HCT116 (cell line): ENCODE measurements around the gene ICOS. TPM values are rescaled to one million over a fixed set of nuclear protein-coding genes. Genes with fewer than 3 reads are reported as not detected.

Source experiments
- ATAC-seq: fragments of 200-7000 bp; cut with Tn5 transposase; 2 replicates; pipeline ENCODE4 v1.9.1; 2020; ENCODE audit warnings: mild to moderate bottlenecking, moderate library complexity
- BruUV-seq: library from RNA; stranded (reverse); fragments of 400-500 nt; replicated peaks from 2 replicates; lab custom pipeline; 2021; lab: Mats Ljungman, UMichigan
- CTCF ChIA-PET: fragments of 300-600 bp; sonication (Branson Sonifier 250); formaldehyde crosslinking; loops from one replicate; lab custom pipeline; 2021; ENCODE audit warnings: antibody characterized with exemption; lab: Charles Lee
- POLR2A ChIA-PET: fragments of 300-600, 350-600 bp; sonication (Branson Sonifier 250); formaldehyde crosslinking; loops from one replicate; lab custom pipeline; 2021; ENCODE audit warnings: antibody characterized with exemption; lab: Charles Lee
- RAD21 ChIA-PET, 2 experiments: fragments of 300-600 bp; sonication (Branson Sonifier 250); formaldehyde crosslinking; loops; one replicate each; lab custom pipeline; 2023; ENCODE audit warnings: low total read pairs in 2 of 2; ENCODE audit not compliant: uncharacterized antibody in 2 of 2, unreplicated experiment in 2 of 2, low non-redundant PET in 1 of 2; lab: Charles Lee
- DNase-seq: peaks from one replicate; pipeline ENCODE4 v3.0.0-alpha.2; 2010; ENCODE audit warnings: low read depth, low spot score
- H2AFZ ChIP-seq: fragments of 200-600 bp; shearing (Covaris generic), sonication (generic); 2 replicates; pipeline ENCODE4 v1.6.1; 2017; ENCODE audit warnings: low read depth, mixed run types, mixed read lengths, antibody characterized with exemption, low read length; ENCODE audit not compliant: poor library complexity, severe bottlenecking
- H3K27ac ChIP-seq: 2 replicates; pipeline ENCODE4 v1.5.1; 2012; ENCODE audit warnings: low read depth, low read length
- H3K27me3 ChIP-seq: fragments of 200-600 bp; sonication (generic); 2 replicates; pipeline ENCODE4 v1.6.1; 2016; ENCODE audit warnings: mixed run types, low read length, mixed read lengths; ENCODE audit not compliant: insufficient read depth
- H3K36me3 ChIP-seq, 2 experiments: fragments of 200-500 bp in 1 of 2; fragments of 200-600 bp in 1 of 2; sonication (Bioruptor generic) in 1 of 2; sonication (generic) in 1 of 2; 2 replicates each; pipeline versions ENCODE4 v1.5.1 to v1.6.1; 2014 to 2016; ENCODE audit warnings: low read length in 2 of 2, inconsistent platforms in 1 of 2, mixed read lengths in 1 of 2, mixed run types in 1 of 2; ENCODE audit not compliant: insufficient read depth in 2 of 2, control insufficient read depth in 1 of 2
- H3K4me1 ChIP-seq, 2 experiments: fragments of 200-600 bp in 1 of 2; sonication (generic) in 1 of 2; 2 replicates each; pipeline versions ENCODE4 v1.5.1 to v1.6.1; 2012 to 2017; ENCODE audit warnings: low read length in 2 of 2, inconsistent platforms in 1 of 2, mild to moderate bottlenecking in 1 of 2, mixed read lengths in 1 of 2, mixed run types in 1 of 2, moderate library complexity in 1 of 2; ENCODE audit not compliant: insufficient read depth in 2 of 2, control insufficient read depth in 1 of 2
- H3K4me2 ChIP-seq: fragments of 200-600 bp; sonication (generic); 2 replicates; pipeline ENCODE4 v1.6.1; 2017; ENCODE audit warnings: mixed run types, low read length, mixed read lengths
- H3K4me3 ChIP-seq, 2 experiments: fragments of 200-600 bp in 1 of 2; sonication (generic) in 1 of 2; replicated peaks in 1 of 2; 2 replicates each; pipeline ENCODE4 v1.5.1; 2011 to 2016; ENCODE audit warnings: low read length in 2 of 2, control low read depth in 1 of 2, low read depth in 1 of 2, mild to moderate bottlenecking in 1 of 2, mixed read lengths in 1 of 2, mixed run types in 1 of 2
- H3K79me2 ChIP-seq: fragments of 200-600 bp; sonication (generic); 2 replicates; pipeline ENCODE4 v1.6.1; 2017; ENCODE audit warnings: mild to moderate bottlenecking, mixed run types, low read length, moderate library complexity, mixed read lengths; ENCODE audit not compliant: insufficient read depth
- H3K9ac ChIP-seq: fragments of 200-600 bp; sonication (generic); 2 replicates; pipeline ENCODE4 v1.6.1; 2016; ENCODE audit warnings: low read length, mixed read lengths
- H3K9me2 ChIP-seq: fragments of 200-600 bp; sonication (generic), shearing (Covaris generic); 2 replicates; pipeline ENCODE4 v1.6.1; 2017; ENCODE audit warnings: mixed run types, mild to moderate bottlenecking, moderate library complexity; ENCODE audit not compliant: insufficient read depth
- H3K9me3 ChIP-seq, 2 experiments: fragments of 200-500 bp in 1 of 2; fragments of 200-600 bp in 1 of 2; sonication (Bioruptor generic) in 1 of 2; sonication (generic) in 1 of 2; 2 replicates each; pipeline ENCODE4 v1.6.1; 2014 to 2017; ENCODE audit warnings: low read length in 2 of 2, mixed read lengths in 2 of 2, inconsistent platforms in 1 of 2, low read depth in 1 of 2, mild to moderate bottlenecking in 1 of 2, mixed run types in 1 of 2, moderate library complexity in 1 of 2; ENCODE audit not compliant: control insufficient read depth in 1 of 2, insufficient read depth in 1 of 2
- H4K20me1 ChIP-seq: fragments of 200-600 bp; sonication (generic), shearing (Covaris generic); 2 replicates; pipeline ENCODE4 v1.6.1; 2017; ENCODE audit warnings: mixed run types, mild to moderate bottlenecking, moderate library complexity; ENCODE audit not compliant: insufficient read depth
- EZH2 ChIP-seq: fragments of 200-600 bp; sonication (generic); IDR thresholded peaks from 2 replicates; pipeline ENCODE4 v1.6.1; 2017; ENCODE audit warnings: antibody characterized with exemption, mixed run types
- JUND ChIP-seq: IDR thresholded peaks from 2 replicates; pipeline ENCODE4 v1.6.1; 2012
- MAX ChIP-seq: IDR thresholded peaks from 2 replicates; pipeline ENCODE4 v1.6.1; 2012
- POLR2A ChIP-seq: IDR thresholded peaks from 2 replicates; pipeline ENCODE4 v1.7.0; 2011; ENCODE audit warnings: borderline replicate concordance; ENCODE audit not compliant: insufficient read depth, insufficient read length; ENCODE audit errors: extremely low read depth
- POLR2AphosphoS5 ChIP-seq: IDR thresholded peaks from 2 replicates; pipeline ENCODE4 v1.6.1; 2011; ENCODE audit warnings: mild to moderate bottlenecking, low read depth, low read length, moderate library complexity
- REST ChIP-seq: IDR thresholded peaks from 2 replicates; pipeline ENCODE4 v1.6.1; 2012; ENCODE audit warnings: low read depth
- SIN3A ChIP-seq: IDR thresholded peaks from 2 replicates; pipeline ENCODE4 v1.6.1; 2012; ENCODE audit warnings: low read depth
- TCF7L2 ChIP-seq: IDR thresholded peaks from 2 replicates; pipeline ENCODE4 v1.7.0; 2011; ENCODE audit warnings: borderline replicate concordance, inconsistent platforms; ENCODE audit not compliant: insufficient read depth, insufficient read length; ENCODE audit errors: extremely low read depth
- YY1 ChIP-seq: IDR thresholded peaks from 2 replicates; pipeline ENCODE4 v1.6.1; 2011; ENCODE audit warnings: low read length, low read depth, moderate library complexity, mild to moderate bottlenecking; ENCODE audit not compliant: insufficient replicate concordance; ENCODE audit errors: extremely low read depth
- ZFX ChIP-seq: fragments of 450-650 bp; IDR thresholded peaks from 2 replicates; pipeline ENCODE4 v1.6.1; 2017
- ZNF274 ChIP-seq: fragments of 200-500 bp; sonication (Bioruptor generic); IDR thresholded peaks from 2 replicates; pipeline ENCODE4 v1.6.1; 2014; ENCODE audit warnings: mild to moderate bottlenecking, low read depth, low read length, inconsistent platforms
- intact Hi-C: fragments of 100-400 bp; cut with micrococcal nuclease; formaldehyde crosslinking; loops from 2 replicates; pipeline ENCODE4 v1.10.0; 2022
- total RNA-seq: library from RNA; stranded (reverse); gene quantifications from one replicate; pipeline ENCODE4 v1.2.1, GENCODE V29; 2021; ENCODE audit not compliant: unreplicated experiment

ICOS gene
- total RNA-seq, 1 experiment from 2014 or later, result not detected

GRCh38 chr2:203997980-203998809, 61.6 kb downstream of the ICOS start (continued):
- no peak for TF ChIP-seq EZH2

- POLR2A ChIA-PET, result no interaction called here
- H3K4me3 ChIP-seq, result no peak overlapping the region
- RAD21 ChIA-PET, result no interaction called here
- TF ChIP-seq POLR2A, result no peak
- TF ChIP-seq REST, result no peak
- no peak for TF ChIP-seq TCF7L2
- TF ChIP-seq SIN3A, result no peak
- TF ChIP-seq YY1, result no peak
- no peak for TF ChIP-seq ZFX
- no peak for TF ChIP-seq ZNF274
- TF ChIP-seq POLR2AphosphoS5, result no peak
- TF ChIP-seq JUND, result no peak
- TF ChIP-seq MAX, result no peak
- TF ChIP-seq, all 23 proteins: peak for 0
- Histone ChIP-seq H3K27ac (no peak overlapping the region), H3K9me3 (no peaks in the 10 kb centered on the region), H2AFZ (no peak overlapping the region), H3K9ac (no peak overlapping the region), H3K27me3 (peaks cover 18% of the 10 kb centered on the region), H3K9me2 (no peaks in the 10 kb centered on the region), H3K36me3 (no peaks in the 10 kb centered on the region), H4K20me1 (no peaks in the 10 kb centered on the region), H3K4me1 (no peaks in the 10 kb centered on the region), H3K79me2 (no peaks in the 10 kb centered on the region), H3K4me2 (no peak overlapping the region)
- DNase-seq (no peak), ATAC-seq (no peak)
- no TSS peak for BruUV-seq
- CTCF ChIA-PET, result no interaction called here
- intact Hi-C loops, result no loop called here
Observed at GRCh38 chr2:203999835-204000234, 63.3 kb downstream of the ICOS start.
